Measurements from ENCODE around the gene SGSH.

- TF ChIP-seq CTCF (IDR thresholded peaks at IDR 0.05) (no peak), POLR2A (IDR thresholded peaks at IDR 0.05) (no peak)
Observed at GRCh38 chr17:80184423-80184714, 35.8 kb downstream of the SGSH start.

All from uterus (tissue), 2 donors.